Measurements from ENCODE around the gene GJB5.

GJB5 gene

GRCh38 chr1:34739613-34740012 lies 15.2 kb upstream of the GJB5 start:
- no peaks in the 10 kb centered on the region for H3K27me3 ChIP-seq (ENCODE audit: control insufficient read depth, low read length)
- no peak overlapping the region for H3K4me3 ChIP-seq (ENCODE audit: low read length)
- H3K27ac ChIP-seq (ENCODE audit: low read depth, low read length), result no peak overlapping the region
- TF ChIP-seq CTCF (IDR thresholded peaks at IDR 0.05; ENCODE audit: low read depth, low read length, poor library complexity, severe bottlenecking) (no peak), EZH2phosphoT487 (IDR thresholded peaks at IDR 0.05; ENCODE audit: borderline replicate concordance, low read length) (no peak)
- H3K4me2 ChIP-seq (ENCODE audit: low read length), result no peak overlapping the region
- H3K9me3 ChIP-seq (ENCODE audit: control insufficient read depth, insufficient read depth, low read length), result no peaks in the 10 kb centered on the region
- H3K9me2 ChIP-seq (replicated peaks; ENCODE audit: control insufficient read depth, low read length), result no peaks in the 10 kb centered on the region
- no peaks in the 10 kb centered on the region for H3K79me2 ChIP-seq (ENCODE audit: control insufficient read depth, low read length)
- no peaks in the 10 kb centered on the region for H4K20me1 ChIP-seq (ENCODE audit: control insufficient read depth, insufficient read depth, low read depth, low read length)
- H3F3A ChIP-seq (ENCODE audit: control insufficient read depth, insufficient read depth), result no peaks in the 10 kb centered on the region
- no peaks in the 10 kb centered on the region for H3K4me1 ChIP-seq (ENCODE audit: control insufficient read depth, low read length)
- no peaks in the 10 kb centered on the region for H3K36me3 ChIP-seq (ENCODE audit: control insufficient read depth, low read length)

GRCh38 chr1:34740161-34740868 lies 14.5 kb upstream of the GJB5 start:
- H3K9me3 ChIP-seq (ENCODE audit: control insufficient read depth, insufficient read depth, low read length), result no peaks in the 10 kb centered on the region
- H3K36me3 ChIP-seq (ENCODE audit: control insufficient read depth, low read length), result no peaks in the 10 kb centered on the region
- H3K4me2 ChIP-seq (ENCODE audit: low read length), result no peak overlapping the region
- no peaks in the 10 kb centered on the region for H3K9me2 ChIP-seq (replicated peaks; ENCODE audit: control insufficient read depth, low read length)
- no peaks in the 10 kb centered on the region for H4K20me1 ChIP-seq (ENCODE audit: control insufficient read depth, insufficient read depth, low read depth, low read length)
- H3K4me3 ChIP-seq (ENCODE audit: low read length), result no peak overlapping the region
- no peak for TF ChIP-seq CTCF (IDR thresholded peaks at IDR 0.05; ENCODE audit: low read depth, low read length, poor library complexity, severe bottlenecking)
- TF ChIP-seq EZH2phosphoT487 (IDR thresholded peaks at IDR 0.05; ENCODE audit: borderline replicate concordance, low read length), result no peak
- H3K27me3 ChIP-seq (ENCODE audit: control insufficient read depth, low read length), result no peaks in the 10 kb centered on the region
- H3K79me2 ChIP-seq (ENCODE audit: control insufficient read depth, low read length), result no peaks in the 10 kb centered on the region
- no peaks in the 10 kb centered on the region for H3F3A ChIP-seq (ENCODE audit: control insufficient read depth, insufficient read depth)
- no peaks in the 10 kb centered on the region for H3K4me1 ChIP-seq (ENCODE audit: control insufficient read depth, low read length)
- H3K27ac ChIP-seq (ENCODE audit: low read depth, low read length), result no peak overlapping the region

- H3K9me3 ChIP-seq (ENCODE audit: control insufficient read depth, insufficient read depth, low read length), result no peaks in the 10 kb centered on the region
- no peaks in the 10 kb centered on the region for H3K79me2 ChIP-seq (ENCODE audit: control insufficient read depth, low read length)
- H3K36me3 ChIP-seq (ENCODE audit: control insufficient read depth, low read length), result no peaks in the 10 kb centered on the region
- no peaks in the 10 kb centered on the region for H3K9me2 ChIP-seq (replicated peaks; ENCODE audit: control insufficient read depth, low read length)
- no peak overlapping the region for H3K4me3 ChIP-seq (ENCODE audit: low read length)
- H3K4me1 ChIP-seq (ENCODE audit: control insufficient read depth, low read length), result no peaks in the 10 kb centered on the region
- H3K27me3 ChIP-seq (ENCODE audit: control insufficient read depth, low read length), result no peaks in the 10 kb centered on the region
- TF ChIP-seq EZH2phosphoT487 (IDR thresholded peaks at IDR 0.05; ENCODE audit: borderline replicate concordance, low read length), result no peak
- peak; percentile 93 for TF ChIP-seq CTCF (IDR thresholded peaks at IDR 0.05; ENCODE audit: low read depth, low read length, poor library complexity, severe bottlenecking)
- no peak overlapping the region for H3K4me2 ChIP-seq (ENCODE audit: low read length)
- no peaks in the 10 kb centered on the region for H4K20me1 ChIP-seq (ENCODE audit: control insufficient read depth, insufficient read depth, low read depth, low read length)
- H3K27ac ChIP-seq (ENCODE audit: low read depth, low read length), result no peak overlapping the region
- H3F3A ChIP-seq (ENCODE audit: control insufficient read depth, insufficient read depth), result no peaks in the 10 kb centered on the region
Observed at GRCh38 chr1:34742667-34743270, 12.1 kb upstream of the GJB5 start.
